ENCODE measurements around the gene BRS3. TPM values are rescaled to one million over a fixed set of nuclear protein-coding genes. Genes with fewer than 3 reads are reported as not detected.

The BRS3 gene
- total RNA-seq, 2 donors from 2014 or later: not detected

GRCh38 chrX:136480383-136480782, 7.4 kb upstream of the BRS3 start:
- no peak for DNase-seq
- H3K9me3 ChIP-seq: no peaks in the 10 kb centered on the region
- TF ChIP-seq, protein P1, sequence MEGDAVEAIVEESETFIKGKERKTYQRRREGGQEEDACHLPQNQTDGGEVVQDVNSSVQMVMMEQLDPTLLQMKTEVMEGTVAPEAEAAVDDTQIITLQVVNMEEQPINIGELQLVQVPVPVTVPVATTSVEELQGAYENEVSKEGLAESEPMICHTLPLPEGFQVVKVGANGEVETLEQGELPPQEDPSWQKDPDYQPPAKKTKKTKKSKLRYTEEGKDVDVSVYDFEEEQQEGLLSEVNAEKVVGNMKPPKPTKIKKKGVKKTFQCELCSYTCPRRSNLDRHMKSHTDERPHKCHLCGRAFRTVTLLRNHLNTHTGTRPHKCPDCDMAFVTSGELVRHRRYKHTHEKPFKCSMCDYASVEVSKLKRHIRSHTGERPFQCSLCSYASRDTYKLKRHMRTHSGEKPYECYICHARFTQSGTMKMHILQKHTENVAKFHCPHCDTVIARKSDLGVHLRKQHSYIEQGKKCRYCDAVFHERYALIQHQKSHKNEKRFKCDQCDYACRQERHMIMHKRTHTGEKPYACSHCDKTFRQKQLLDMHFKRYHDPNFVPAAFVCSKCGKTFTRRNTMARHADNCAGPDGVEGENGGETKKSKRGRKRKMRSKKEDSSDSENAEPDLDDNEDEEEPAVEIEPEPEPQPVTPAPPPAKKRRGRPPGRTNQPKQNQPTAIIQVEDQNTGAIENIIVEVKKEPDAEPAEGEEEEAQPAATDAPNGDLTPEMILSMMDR (IDR thresholded peaks at IDR 0.05): no peak
- no peak for TF ChIP-seq POLR2A (IDR thresholded peaks at IDR 0.05)
- no peak for ATAC-seq
- H3K4me3 ChIP-seq: no peak overlapping the region
- no peaks in the 10 kb centered on the region for H3K4me1 ChIP-seq
- intact Hi-C loops (cut with DNase I): loop anchor here (10.0 kb wide), 1 partner anchor 64 kb away; no protein-coding TSS in a partner anchor
- 18 to 37% methylated on average over 3 to 4 of the region's 4 CpGs for WGBS, 2 donors
- H3K36me3 ChIP-seq (replicated peaks in 1 of 2; ENCODE audit: insufficient read depth in 1 of 2, low read depth in 2 of 2): no peaks in the 10 kb centered on the region
- H3K27ac ChIP-seq: no peak overlapping the region
- no peaks in the 10 kb centered on the region for H3K27me3 ChIP-seq

DNA sequence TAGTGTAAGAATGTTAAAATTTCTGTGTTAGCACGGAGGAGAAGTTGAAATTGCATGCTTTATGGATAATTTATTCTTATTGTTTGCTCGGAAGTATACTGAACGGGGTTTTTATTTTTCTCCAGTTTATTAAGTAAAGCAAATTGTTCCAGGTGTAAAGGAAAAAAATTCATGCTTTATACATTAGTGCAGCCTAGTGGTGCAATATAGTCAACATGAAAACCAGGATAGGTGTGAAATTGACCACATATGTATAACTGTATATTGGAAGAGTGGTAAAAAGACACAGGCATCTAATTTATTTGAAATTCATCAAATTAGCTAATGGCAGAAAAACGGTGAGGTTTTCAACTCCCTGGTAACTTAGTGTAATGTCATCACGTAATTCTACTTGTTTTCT, 959 bp downstream of the BRS3 start:
- no peaks in the 10 kb centered on the region for H3K27me3 ChIP-seq
- intact Hi-C loops (cut with DNase I): loop anchor here (10.0 kb wide), 1 partner anchor 56 kb away; no protein-coding TSS in a partner anchor
- no peak for DNase-seq
- H3K4me3 ChIP-seq: no peak overlapping the region
- no peak for ATAC-seq
- TF ChIP-seq POLR2A (IDR thresholded peaks at IDR 0.05): no peak
- TF ChIP-seq, protein P1 (IDR thresholded peaks at IDR 0.05): peak in 1 of 7 experiments; percentile 12
- no peaks in the 10 kb centered on the region for H3K36me3 ChIP-seq (replicated peaks in 1 of 2; ENCODE audit: insufficient read depth in 1 of 2, low read depth in 2 of 2)
- H3K9me3 ChIP-seq: no peaks in the 10 kb centered on the region
- H3K4me1 ChIP-seq: no peaks in the 10 kb centered on the region
- 15 to 21% methylated on average over 5 of the region's 5 CpGs for WGBS, 2 donors
- no peak overlapping the region for H3K27ac ChIP-seq

- TF ChIP-seq POLR2A (IDR thresholded peaks at IDR 0.05): no peak
- TF ChIP-seq, protein P1 (IDR thresholded peaks at IDR 0.05): no peak
- DNase-seq (no peak), ATAC-seq (no peak)
- H3K27me3 ChIP-seq: no peaks in the 10 kb centered on the region
- intact Hi-C loops (cut with DNase I): no loop called here
- WGBS, 2 donors: 54 to 75% methylated on average over 6 of the region's 6 CpGs
- H3K4me1 ChIP-seq: no peaks in the 10 kb centered on the region
- no peaks in the 10 kb centered on the region for H3K9me3 ChIP-seq
- no peaks in the 10 kb centered on the region for H3K36me3 ChIP-seq (replicated peaks in 1 of 2; ENCODE audit: insufficient read depth in 1 of 2, low read depth in 2 of 2)
- H3K4me3 ChIP-seq: no peak overlapping the region
- no peak overlapping the region for H3K27ac ChIP-seq
Observed at GRCh38 chrX:136491832-136492231, 4.1 kb downstream of the BRS3 start.

DNA sequence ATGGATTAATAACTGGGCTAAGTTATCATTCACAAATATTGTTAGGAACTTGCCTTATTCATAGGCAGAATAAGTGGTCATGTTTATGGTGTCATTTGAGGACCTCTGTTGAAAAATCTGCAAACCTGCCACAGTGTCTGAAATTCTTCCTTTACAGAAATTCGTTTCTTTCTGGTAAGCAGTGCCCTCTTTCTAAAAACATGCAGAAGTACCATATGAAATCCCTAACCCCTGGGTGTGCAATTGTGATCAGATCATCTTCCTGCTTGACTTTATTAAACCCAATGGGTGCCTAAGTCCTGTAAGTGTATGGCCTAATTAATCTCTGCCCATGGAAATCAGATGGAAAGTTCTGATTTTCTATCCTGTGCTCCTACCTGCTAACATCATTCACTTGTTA, 5.3 kb downstream of the BRS3 start:
- TF ChIP-seq POLR2A (IDR thresholded peaks at IDR 0.05): no peak
- TF ChIP-seq, protein P1 (IDR thresholded peaks at IDR 0.05): no peak
- Histone ChIP-seq H3K4me3 (no peak overlapping the region), H3K27me3 (no peaks in the 10 kb centered on the region), H3K36me3 (replicated peaks in 1 of 2; ENCODE audit: insufficient read depth in 1 of 2, low read depth in 2 of 2) (no peaks in the 10 kb centered on the region), H3K4me1 (no peaks in the 10 kb centered on the region), H3K9me3 (no peaks in the 10 kb centered on the region), H3K27ac (no peak overlapping the region)
- 0 to 13% methylated on average over 1 of the region's 1 CpG for WGBS, 2 donors
- intact Hi-C loops (cut with DNase I): no loop called here
- DNase-seq (no peak), ATAC-seq (no peak)

DNA sequence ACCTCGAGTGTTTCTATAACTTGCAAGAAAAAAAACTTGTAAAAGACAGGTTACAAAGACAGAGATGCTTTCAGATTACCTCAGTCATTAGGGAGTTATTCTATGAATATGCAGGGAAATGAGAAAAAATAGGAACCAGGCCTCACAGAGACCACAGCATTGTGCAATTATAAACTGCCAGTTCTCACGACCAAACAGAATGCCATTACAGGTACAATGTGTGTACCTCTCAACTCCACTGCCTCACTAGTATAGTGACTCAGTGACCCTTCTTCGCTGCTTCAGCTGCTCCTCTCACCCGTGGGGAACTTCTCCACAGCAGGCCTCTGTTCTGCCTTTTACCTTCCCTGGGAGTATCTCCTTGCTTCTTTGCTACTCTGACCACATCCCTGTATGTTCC, 7.3 kb downstream of the BRS3 start:
- no peaks in the 10 kb centered on the region for H3K36me3 ChIP-seq (replicated peaks in 1 of 2; ENCODE audit: insufficient read depth in 1 of 2, low read depth in 2 of 2)
- 76 to 77% methylated on average over 4 of the region's 4 CpGs for WGBS, 2 donors
- H3K4me1 ChIP-seq: peaks cover 11% of the 10 kb centered on the region
- DNase-seq (no peak), ATAC-seq (no peak)
- no peak overlapping the region for H3K4me3 ChIP-seq
- no peak for TF ChIP-seq POLR2A (IDR thresholded peaks at IDR 0.05)
- TF ChIP-seq, protein P1 (IDR thresholded peaks at IDR 0.05): no peak
- H3K27me3 ChIP-seq: no peaks in the 10 kb centered on the region
- intact Hi-C loops (cut with DNase I): no loop called here
- no peak overlapping the region for H3K27ac ChIP-seq
- no peaks in the 10 kb centered on the region for H3K9me3 ChIP-seq

Measured in body of pancreas (tissue), 4 donors.